HFFc6 (cell line): ENCODE results near the gene SH3PXD2A. TPM values are rescaled to one million over a fixed set of nuclear protein-coding genes. Genes with fewer than 3 reads are reported as not detected.
A peak's percentile ranks its signal among the peaks of the same experiment; 100 is the strongest.

Source experiments
- DNase-seq: peaks from one replicate; pipeline ENCODE4 v3.0.0-alpha.2; 2018
- H3K27ac Mint-ChIP-seq: 2 replicates; pipeline ENCODE4 v1.8.0; 2020; ENCODE audit warnings: mild to moderate bottlenecking, mixed read lengths
- H3K27me3 Mint-ChIP-seq: 2 replicates; pipeline ENCODE4 v1.8.0; 2021; ENCODE audit warnings: mild to moderate bottlenecking, moderate library complexity, mixed read lengths; ENCODE audit not compliant: insufficient read depth
- H3K36me3 Mint-ChIP-seq: 2 replicates; pipeline ENCODE4 v1.8.0; 2021; ENCODE audit warnings: low read depth, mixed read lengths
- H3K4me1 Mint-ChIP-seq: 2 replicates; pipeline ENCODE4 v1.8.0; 2020; ENCODE audit warnings: low read depth, mixed read lengths
- H3K4me3 Mint-ChIP-seq: 2 replicates; pipeline ENCODE4 v1.8.0; 2020; ENCODE audit warnings: mild to moderate bottlenecking, moderate library complexity, mixed read lengths
- H3K9me3 Mint-ChIP-seq: 2 replicates; pipeline ENCODE4 v1.8.0; 2020; ENCODE audit warnings: mild to moderate bottlenecking, mixed read lengths
- total RNA-seq, 6 experiments: library from RNA; stranded (reverse); fragmentation: NEBNext Ultra II Directional; extraction: Animal tissue kit (Norgen Biotek cat#: 25700); gene quantifications; 2 replicates in 1 of 6; 3 replicates in 5 of 6; pipeline ENCODE4 v1.2.3, GENCODE V29; 2021
- TF ChIP-seq, protein P1 (sequence below): fragments of 200-600 bp; sonication (generic); IDR thresholded peaks from 2 replicates; pipeline ENCODE4 v1.5.0; 2021; ENCODE audit warnings: antibody characterized with exemption, mild to moderate bottlenecking

The SH3PXD2A gene
- total RNA-seq, 6 experiments from 2014 or later: 75.5 to 113 (median 81.1) TPM

DNA sequence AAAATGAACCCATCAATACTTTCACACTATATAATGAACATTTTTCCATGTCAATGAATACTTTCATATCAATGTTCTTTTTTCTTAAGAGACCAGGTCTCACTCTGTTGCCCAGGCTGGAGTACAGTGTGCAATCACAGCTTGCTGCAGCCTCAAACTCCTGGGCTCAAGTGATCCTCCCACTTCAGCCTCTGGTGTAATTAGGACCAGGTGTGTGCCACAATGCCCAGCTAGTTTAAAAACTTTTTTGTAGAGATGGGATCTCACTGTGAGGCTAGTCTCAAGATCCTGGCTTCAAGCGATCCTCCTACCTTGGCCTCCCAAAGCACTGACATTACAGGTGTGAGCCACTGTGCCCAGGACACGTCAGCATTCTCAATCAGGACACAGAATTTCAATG lies 85.2 kb downstream of the SH3PXD2A start:
- Mint-ChIP-seq H3K36me3 (peaks cover 11% of the 10 kb centered on the region; the same call in 1 of the 2 replicates), H3K9me3 (no peaks in the 10 kb centered on the region), H3K4me3 (no peak overlapping the region), H3K27ac (no peak overlapping the region), H3K4me1 (peaks cover 64% of the 10 kb centered on the region), H3K27me3 (peaks cover 2% of the 10 kb centered on the region; the same call in 1 of the 2 replicates)
- TF ChIP-seq, protein P1, sequence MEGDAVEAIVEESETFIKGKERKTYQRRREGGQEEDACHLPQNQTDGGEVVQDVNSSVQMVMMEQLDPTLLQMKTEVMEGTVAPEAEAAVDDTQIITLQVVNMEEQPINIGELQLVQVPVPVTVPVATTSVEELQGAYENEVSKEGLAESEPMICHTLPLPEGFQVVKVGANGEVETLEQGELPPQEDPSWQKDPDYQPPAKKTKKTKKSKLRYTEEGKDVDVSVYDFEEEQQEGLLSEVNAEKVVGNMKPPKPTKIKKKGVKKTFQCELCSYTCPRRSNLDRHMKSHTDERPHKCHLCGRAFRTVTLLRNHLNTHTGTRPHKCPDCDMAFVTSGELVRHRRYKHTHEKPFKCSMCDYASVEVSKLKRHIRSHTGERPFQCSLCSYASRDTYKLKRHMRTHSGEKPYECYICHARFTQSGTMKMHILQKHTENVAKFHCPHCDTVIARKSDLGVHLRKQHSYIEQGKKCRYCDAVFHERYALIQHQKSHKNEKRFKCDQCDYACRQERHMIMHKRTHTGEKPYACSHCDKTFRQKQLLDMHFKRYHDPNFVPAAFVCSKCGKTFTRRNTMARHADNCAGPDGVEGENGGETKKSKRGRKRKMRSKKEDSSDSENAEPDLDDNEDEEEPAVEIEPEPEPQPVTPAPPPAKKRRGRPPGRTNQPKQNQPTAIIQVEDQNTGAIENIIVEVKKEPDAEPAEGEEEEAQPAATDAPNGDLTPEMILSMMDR: no peak
- no peak for DNase-seq

DNA sequence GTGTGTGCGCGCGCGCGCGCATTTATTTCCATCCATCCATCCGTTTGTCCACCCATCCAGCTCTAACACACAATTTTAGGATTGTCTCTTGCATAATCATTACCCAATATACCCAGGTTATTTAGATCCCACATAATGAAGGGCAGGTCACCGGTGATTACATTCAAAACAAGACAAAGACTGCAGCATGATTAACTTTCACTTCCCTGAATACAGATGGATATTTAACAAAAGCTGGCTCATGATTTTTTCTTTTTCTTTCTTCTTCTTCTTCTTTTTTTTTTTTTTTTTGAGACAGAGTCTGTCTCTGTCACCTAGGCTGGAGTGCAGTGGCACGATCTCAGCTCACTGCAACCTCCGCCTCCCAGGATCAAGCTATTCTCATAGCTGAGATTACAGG lies 86.2 kb downstream of the SH3PXD2A start:
- Mint-ChIP-seq H3K4me3 (no peak overlapping the region), H3K27ac (no peak overlapping the region), H3K36me3 (peaks cover 10% of the 10 kb centered on the region; the same call in 1 of the 2 replicates), H3K27me3 (0 out of 2 replicates have a peak, but pooled peaks cover 2% of the 10 kb centered on the region), H3K4me1 (peaks cover 72% of the 10 kb centered on the region), H3K9me3 (no peaks in the 10 kb centered on the region)
- TF ChIP-seq, protein P1: no peak
- no peak for DNase-seq

DNA sequence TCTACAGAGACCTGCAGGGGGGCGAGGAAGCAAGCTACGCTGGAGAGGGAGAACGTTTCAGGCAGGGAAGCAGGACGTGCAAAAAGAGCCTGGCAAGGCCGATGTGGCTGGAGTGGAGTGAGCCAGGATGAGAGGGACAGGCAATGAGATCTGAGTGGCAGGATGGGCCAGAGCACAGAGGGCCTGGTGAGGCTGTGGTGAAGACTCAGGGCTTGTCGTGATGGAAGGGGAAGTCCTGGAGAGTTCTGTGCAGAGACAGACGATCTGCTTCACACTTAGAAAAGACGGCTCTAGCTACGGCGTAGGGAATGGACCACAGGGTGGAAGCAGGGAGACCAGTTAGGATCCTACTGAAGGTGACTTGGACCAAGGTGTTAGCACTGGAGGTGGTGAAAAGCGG lies 87.0 kb downstream of the SH3PXD2A start:
- H3K4me3 Mint-ChIP-seq: no peak overlapping the region
- TF ChIP-seq, protein P1: no peak
- H3K36me3 Mint-ChIP-seq: peaks cover 10% of the 10 kb centered on the region; the same call in 1 of the 2 replicates
- peak overlapping the region; percentile 2; the same call in 1 of the 2 replicates for H3K27ac Mint-ChIP-seq
- DNase-seq: no peak
- H3K27me3 Mint-ChIP-seq: 0 out of 2 replicates have a peak, but pooled peaks cover 3% of the 10 kb centered on the region
- no peaks in the 10 kb centered on the region for H3K9me3 Mint-ChIP-seq
- peaks cover 76% of the 10 kb centered on the region for H3K4me1 Mint-ChIP-seq

DNA sequence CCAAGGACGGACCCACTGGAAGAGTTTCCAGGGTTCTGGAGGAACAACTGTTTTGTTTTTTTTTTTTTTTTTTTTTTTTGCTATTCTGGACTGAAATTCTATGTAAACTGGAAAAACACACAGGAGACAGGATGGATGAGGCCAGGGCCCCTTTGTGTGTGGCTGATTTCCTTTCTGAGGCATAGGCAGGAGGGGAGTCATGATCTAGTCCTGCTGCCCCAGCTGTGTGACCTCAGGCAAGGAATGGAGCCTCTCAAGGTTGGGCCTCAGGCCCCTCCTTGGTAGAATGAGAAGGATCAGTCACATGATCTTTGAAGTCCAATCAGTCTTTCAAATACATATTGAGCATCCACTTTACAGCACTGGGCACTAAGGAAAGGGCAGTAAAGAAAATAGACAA lies 87.6 kb downstream of the SH3PXD2A start:
- no peak for DNase-seq
- Mint-ChIP-seq H3K4me3 (no peak overlapping the region), H3K27me3 (0 out of 2 replicates have a peak, but pooled peaks cover 3% of the 10 kb centered on the region), H3K27ac (0 out of 2 replicates have a peak overlapping the region, but pooled peaks have one; percentile 2), H3K4me1 (peaks cover 81% of the 10 kb centered on the region), H3K9me3 (no peaks in the 10 kb centered on the region), H3K36me3 (peaks cover 10% of the 10 kb centered on the region; the same call in 1 of the 2 replicates)
- TF ChIP-seq, protein P1: no peak

GRCh38 chr10:103766751-103767505 lies 88.4 kb downstream of the SH3PXD2A start:
- DNase-seq: no peak
- no peaks in the 10 kb centered on the region for H3K9me3 Mint-ChIP-seq
- TF ChIP-seq, protein P1: no peak
- H3K4me3 Mint-ChIP-seq: no peak overlapping the region; the same call in 1 of the 2 replicates
- peaks cover 10% of the 10 kb centered on the region; the same call in 1 of the 2 replicates for H3K36me3 Mint-ChIP-seq
- 0 out of 2 replicates have a peak overlapping the region, but pooled peaks have one; percentile 29 for H3K27ac Mint-ChIP-seq
- peaks cover 76% of the 10 kb centered on the region for H3K4me1 Mint-ChIP-seq
- H3K27me3 Mint-ChIP-seq: 0 out of 2 replicates have a peak, but pooled peaks cover 3% of the 10 kb centered on the region
